GM19395 (cell line): Measurements from ENCODE around the gene NHS.

Experiments
- ATAC-seq: cut with Tn5 transposase; IDR thresholded peaks from one replicate; pipeline ENCODE4 v1.9.1; 2021; ENCODE audit warnings: mild to moderate bottlenecking, moderate library complexity; ENCODE audit not compliant: unreplicated experiment

Gene NHS

GRCh38 chrX:17613979-17614588, 239.1 kb downstream of the NHS start:
- ATAC-seq: peak; percentile 81

GRCh38 chrX:17616936-17617335, 241.9 kb downstream of the NHS start:
- ATAC-seq: no peak

DNA sequence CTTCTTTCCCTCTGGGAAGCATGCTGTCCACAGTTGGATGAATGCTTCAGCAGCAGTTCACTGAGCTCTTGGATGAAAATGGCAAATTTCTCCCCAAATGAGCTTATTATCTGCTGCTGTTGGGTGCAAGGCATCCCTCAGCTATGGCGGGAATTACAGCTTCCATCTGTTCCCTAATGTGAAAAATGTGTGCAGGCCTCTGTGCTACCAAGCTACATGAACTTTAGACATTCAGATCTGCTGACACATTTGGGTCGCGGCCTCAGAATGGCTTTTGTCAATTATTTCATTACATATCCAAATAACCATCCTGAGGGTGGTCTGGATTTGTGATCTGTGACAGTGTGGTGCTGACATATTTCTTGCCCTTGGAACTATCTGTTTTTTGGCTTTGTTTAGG, 242.8 kb downstream of the NHS start:
- ATAC-seq: no peak

DNA sequence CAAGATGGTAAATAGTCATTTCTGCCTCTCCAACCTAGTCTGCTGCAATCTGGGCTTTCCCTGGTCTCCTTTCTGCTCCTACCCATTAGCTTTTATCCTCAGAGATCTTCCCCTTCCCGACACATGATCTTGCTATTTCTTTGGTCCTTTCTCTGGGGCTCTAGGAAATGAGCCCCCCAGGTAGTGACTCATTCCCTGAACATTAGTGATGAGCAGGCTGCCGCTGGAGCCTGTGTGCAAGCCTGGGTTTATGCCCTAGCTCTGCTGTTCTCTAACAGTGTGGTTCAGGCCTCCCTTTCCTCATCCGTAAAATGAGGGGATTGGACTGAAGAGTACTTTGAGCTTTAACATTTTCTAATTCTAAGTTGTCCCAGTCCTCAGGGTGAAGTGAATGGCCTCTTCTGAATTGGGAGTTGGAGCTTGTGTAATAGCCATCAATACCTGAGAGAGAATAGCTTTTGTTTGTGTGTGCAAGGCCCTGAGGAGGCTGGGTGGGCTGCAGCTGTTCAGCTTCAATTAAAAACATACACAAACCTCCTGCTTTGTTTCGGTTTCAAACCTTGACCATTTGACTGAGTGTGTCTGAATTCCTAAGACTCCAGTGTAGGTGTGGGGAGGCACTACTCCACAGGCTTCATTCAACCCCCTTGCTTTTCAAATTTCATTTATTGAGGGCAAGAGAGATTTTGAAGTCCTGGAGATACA, 246.7 kb downstream of the NHS start:
- no peak for ATAC-seq

DNA sequence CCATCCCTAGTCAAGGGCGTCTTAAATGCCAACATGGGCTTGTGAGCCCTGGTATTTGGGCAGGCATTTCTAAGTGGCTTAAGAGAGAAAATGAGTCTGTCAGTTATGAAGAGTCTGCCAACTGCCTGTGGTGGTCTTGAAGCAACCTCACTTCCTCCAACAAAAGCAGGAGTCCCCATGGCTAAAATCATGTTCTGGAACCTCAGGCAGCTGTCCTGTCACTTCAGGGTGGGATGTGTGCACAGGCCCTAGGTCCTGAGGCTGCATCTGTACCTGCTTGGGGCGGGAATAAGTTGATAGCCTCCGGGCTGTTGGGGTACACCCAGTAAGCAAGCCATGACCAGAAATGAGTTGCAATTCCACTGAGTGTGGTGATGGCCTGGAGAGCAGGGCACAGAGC, 247.3 kb downstream of the NHS start:
- no peak for ATAC-seq

GRCh38 chrX:17623750-17624149, 248.8 kb downstream of the NHS start:
- ATAC-seq: no peak

DNA sequence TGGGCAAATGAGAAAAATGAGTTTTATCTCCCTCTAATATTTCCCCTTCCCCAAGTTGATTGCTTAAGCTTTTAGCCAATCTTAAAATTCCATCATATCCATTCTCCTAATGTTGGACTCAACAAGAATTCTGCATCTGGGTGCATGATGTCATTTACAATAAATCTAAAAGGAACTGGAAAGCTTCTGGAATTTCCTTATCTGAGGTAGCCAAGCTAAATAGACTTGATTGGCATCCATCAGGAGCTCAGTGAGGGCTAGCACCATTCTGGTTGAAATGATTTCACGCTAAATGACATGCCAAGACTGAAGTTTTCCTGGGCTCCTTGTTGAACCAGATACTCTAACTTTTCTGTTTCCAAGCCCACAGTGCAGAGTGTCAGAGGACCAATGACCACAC, 252.0 kb downstream of the NHS start:
- no peak for ATAC-seq

DNA sequence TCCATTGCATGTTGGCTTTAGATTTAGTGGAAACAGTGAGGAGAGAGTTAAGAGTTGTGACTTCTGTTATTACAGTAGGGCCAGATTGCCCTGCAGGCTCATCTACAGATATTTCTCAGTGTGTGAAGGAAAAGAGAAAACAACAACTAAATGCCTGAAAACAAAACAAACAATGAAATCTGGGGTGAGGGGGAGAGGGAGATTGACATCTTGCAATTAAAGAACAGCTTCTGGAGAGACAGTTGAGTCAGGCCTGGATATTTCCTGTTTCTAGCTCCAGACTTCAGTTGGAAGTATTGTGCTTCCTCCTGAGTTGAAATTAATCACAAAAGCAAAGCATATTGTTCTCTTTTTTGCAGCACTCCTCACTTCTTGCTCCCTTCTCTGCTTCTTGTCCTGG, 254.0 kb downstream of the NHS start:
- no peak for ATAC-seq

DNA sequence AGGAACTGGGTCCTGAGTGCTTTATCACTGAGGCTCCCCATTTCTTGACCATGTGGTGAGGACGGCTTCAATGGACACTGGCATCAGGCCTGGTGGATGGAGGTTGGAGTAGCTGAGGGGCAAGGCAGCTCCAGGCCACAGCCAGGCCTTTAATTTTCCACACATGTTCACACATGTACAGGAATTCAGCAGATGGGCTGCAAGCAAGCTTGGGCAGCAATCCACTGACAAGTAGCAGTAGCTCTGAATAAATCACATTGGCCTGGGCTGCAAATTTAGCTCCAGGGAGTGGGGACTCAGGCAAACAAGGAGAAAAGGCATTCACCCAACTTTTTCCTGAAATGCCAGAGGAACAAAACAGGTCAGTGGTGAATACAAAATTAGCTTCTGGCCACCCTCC, 254.5 kb downstream of the NHS start:
- ATAC-seq: no peak

GRCh38 chrX:17631647-17632046, 256.6 kb downstream of the NHS start:
- ATAC-seq: no peak

DNA sequence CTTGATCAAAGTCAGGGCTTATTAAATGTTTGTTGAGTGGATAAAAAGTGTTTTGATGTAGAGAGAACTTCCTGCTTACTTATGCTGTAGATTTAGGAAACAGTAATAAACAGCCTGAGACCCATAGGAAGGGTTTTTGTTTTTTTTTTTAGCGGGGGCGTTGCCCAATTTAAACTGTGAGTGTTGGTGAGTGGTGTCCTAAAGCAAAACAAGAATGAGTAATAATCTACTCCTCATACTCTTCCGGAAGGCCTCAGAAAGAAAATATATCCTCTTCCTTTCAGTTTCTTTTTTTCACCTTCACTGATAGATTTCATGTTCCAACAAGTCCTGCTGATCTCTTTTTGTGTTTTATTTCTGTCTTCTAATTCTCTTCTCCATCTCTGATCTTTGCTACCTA, 257.9 kb downstream of the NHS start:
- no peak for ATAC-seq

DNA sequence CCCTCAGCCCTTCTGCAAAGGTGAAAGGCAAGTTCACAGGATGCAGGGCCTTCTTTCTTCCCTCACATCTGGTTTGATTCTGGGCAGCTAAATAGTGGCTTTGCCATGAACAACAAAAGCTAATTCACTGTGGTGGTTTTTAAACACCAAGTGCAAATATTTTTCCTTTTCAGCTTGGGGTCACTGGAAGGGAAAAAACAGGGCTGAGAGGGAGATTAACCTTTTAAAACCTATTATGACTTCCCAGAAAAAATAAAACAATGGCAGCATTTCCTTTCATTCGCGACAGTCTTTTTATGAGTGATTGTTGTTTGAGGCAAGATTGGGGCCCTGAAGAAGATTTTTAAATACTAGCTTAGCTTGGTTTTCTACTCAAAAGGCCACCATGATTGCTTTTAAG, 258.5 kb downstream of the NHS start:
- ATAC-seq: no peak

- ATAC-seq: no peak
These were observed 259.7 kb downstream of the NHS start for GRCh38 chrX:17634542-17635207.

GRCh38 chrX:17635231-17635630, 260.2 kb downstream of the NHS start:
- ATAC-seq: no peak

- ATAC-seq: no peak
These were observed 262.2 kb downstream of the NHS start for GRCh38 chrX:17637235-17637634.

- ATAC-seq: no peak
These were observed 263.7 kb downstream of the NHS start for GRCh38 chrX:17638731-17639130.

- ATAC-seq: no peak
These were observed 267.9 kb downstream of the NHS start for GRCh38 chrX:17642891-17643290.

DNA sequence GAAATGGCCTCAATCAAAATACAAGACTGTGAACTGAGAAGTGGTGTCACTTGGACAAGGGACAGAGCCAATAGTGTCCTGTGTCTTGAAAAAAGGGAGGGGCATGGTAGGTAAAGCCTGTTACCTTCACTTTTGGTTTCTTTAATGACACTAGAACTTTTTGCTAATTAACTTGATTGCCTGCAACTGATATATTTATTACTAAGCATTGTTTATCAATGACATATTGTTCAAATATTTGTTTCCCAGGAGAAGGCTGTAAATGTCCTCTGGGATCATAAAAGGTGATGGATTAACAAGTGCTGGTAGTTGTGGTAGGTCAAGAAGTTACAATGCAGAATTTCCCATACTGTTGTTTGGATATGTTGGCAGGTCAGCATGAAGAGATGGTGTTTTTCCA, 268.5 kb downstream of the NHS start:
- ATAC-seq: no peak

- ATAC-seq: no peak
These were observed 269.0 kb downstream of the NHS start for GRCh38 chrX:17644001-17644400.

DNA sequence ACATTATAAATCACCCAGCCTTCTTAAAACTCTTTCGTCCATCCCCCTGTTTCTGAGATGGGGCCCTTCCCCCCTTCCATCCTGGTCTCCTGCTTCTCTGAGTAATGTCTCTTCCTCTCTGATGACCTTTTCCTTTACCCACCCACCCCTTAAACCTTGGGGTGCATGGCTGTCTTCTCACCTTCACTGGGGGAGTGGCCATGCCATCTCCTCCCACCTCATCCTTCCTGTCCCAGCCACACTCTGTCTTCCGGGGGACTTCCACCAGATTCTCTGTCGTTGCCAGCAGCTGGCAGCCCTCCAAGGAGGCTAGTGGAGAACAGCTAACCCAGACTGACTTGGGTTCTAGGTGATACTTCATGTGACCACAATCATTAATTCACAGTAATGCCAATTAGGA, 279.1 kb downstream of the NHS start:
- no peak for ATAC-seq

DNA sequence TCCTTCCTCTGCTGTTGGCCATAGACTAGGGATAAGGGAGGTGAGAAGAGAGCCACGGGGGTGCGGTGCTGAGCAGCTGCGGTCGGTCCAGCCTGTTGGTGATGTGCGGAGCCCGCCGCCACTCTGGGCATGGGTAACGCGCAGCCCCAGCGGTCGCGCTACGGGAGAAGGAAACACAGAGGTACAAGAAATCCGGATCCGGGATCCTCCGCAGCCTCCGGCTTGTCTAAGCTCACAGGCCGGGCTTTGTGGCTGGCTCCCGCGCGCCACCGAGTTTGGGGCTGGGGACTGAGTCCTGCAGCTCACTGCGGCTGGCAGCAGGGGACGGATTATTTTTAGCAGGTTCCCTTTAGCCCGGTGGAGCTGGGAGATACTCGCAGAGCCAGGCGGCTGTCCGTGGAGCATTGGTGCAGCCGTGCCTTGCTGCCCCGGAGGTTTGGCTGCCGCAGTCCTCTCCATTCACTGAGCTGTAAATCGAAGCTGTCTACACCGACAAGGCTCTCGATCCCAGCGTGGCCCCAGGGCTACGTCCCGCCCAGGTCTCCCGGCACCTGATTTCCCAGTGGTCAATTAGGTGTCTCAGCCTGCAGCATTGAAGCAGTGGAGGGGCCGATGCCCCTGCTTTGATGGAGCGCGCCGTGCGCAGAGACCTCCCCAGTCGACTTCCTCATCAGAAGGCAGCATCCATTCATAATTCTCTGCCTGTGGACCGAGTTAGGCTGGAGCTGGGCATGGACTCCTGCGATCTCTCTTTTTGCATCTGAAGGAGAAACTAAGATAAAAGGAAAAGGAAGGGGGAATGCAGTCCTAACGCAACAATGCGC, 280.4 kb downstream of the NHS start:
- ATAC-seq: no peak

DNA sequence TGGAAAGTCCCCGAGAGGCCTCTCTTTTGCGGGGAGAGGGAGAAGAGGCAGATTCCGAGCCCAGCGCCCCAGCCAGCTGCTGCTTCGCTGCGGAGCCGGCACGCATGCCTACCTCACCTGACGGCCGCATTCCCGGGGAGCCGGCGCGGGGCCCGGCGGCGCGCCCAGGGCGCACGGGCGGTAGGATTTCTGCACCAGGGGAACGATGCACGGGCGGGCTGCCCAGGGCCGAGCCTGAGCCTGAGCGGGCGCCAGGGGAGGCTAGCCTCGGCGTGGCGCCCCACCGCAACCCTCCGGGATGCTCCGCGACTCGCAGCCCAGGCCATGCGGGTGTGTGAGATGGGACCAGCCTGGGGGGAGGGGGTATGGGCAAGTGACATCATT, 281.0 kb downstream of the NHS start:
- no peak for ATAC-seq
